Measurements from ENCODE around the gene ZCCHC24.

GRCh38 chr10:79434821-79435251 lies 10.6 kb downstream of the ZCCHC24 start:
- TF ChIP-seq CTCF (IDR thresholded peaks at IDR 0.05) (no peak), ZFX (IDR thresholded peaks at IDR 0.05; ENCODE audit: borderline replicate concordance) (no peak)
